Heart left ventricle (tissue), 16 donors: ENCODE results near the gene PEPD. TPM values are rescaled to one million over a fixed set of nuclear protein-coding genes. Genes with fewer than 3 reads are reported as not detected.

Experiments used
- ATAC-seq, 4 donors: fragments of 200-7000 bp; cut with Tn5 transposase; one replicate each; pipeline ENCODE4 v1.9.1; 2020 to 2022; ENCODE audit warnings: moderate library complexity in 4 of 4, mild to moderate bottlenecking in 3 of 4, moderate number of reproducible peaks in 1 of 4
- DNase-seq, 5 donors: peaks; one replicate each; pipeline ENCODE4 v3.0.0-alpha.2; 2020
- H3K27ac ChIP-seq, 12 donors: fragments of 200-600 bp; sonication (generic) in 4 of 12; one replicate each; pipeline versions ENCODE4 v1.5.0 to v1.8.0; 2016 to 2022; ENCODE audit warnings: mild to moderate bottlenecking in 2 of 12
- H3K27me3 ChIP-seq, 9 donors: fragments of 200-600 bp; sonication (generic) in 2 of 9; one replicate each; pipeline versions ENCODE4 v1.5.1 to v1.8.0; 2016 to 2022; ENCODE audit warnings: mild to moderate bottlenecking in 3 of 9
- H3K36me3 ChIP-seq, 9 donors: fragments of 200-600 bp; sonication (generic) in 2 of 9; one replicate each; pipeline versions ENCODE4 v1.5.0 to v1.8.0; 2018 to 2022; ENCODE audit warnings: mild to moderate bottlenecking in 2 of 9
- H3K4me1 ChIP-seq, 12 donors: fragments of 200-600 bp; sonication (generic) in 4 of 12; one replicate each; pipeline versions ENCODE4 v1.5.0 to v1.8.0; 2016 to 2022; ENCODE audit warnings: mild to moderate bottlenecking in 3 of 12
- H3K4me3 ChIP-seq, 12 donors: fragments of 200-600 bp; sonication (generic) in 4 of 12; one replicate each; pipeline versions ENCODE4 v1.5.0 to v1.8.0; 2017 to 2022; ENCODE audit warnings: mild to moderate bottlenecking in 9 of 12, moderate library complexity in 4 of 12
- H3K9me3 ChIP-seq, 12 donors: fragments of 200-600 bp; sonication (generic) in 4 of 12; one replicate each; pipeline versions ENCODE4 v1.5.0 to v1.8.0; 2016 to 2022; ENCODE audit warnings: mild to moderate bottlenecking in 1 of 12
- POLR2A ChIP-seq, 2 donors: fragments of 450-650 bp; IDR thresholded peaks; one replicate each; pipeline ENCODE4 v1.6.1; 2017; ENCODE audit warnings: antibody characterized with exemption in 2 of 2, mild to moderate bottlenecking in 2 of 2, moderate library complexity in 2 of 2
- WGBS, 4 donors: extraction: QIAGEN DNeasy Blood & Tissue Kit in 2 of 4; methylation state at CpG; one replicate each; pipeline versions ENCODE4 v1.1.5 to v1.1.7; 2013 to 2018; 5-methylcytosine and 5-hydroxymethylcytosine counted together
- intact Hi-C, 10 donors: fragments of 100-400 bp; cut with DNase I; formaldehyde crosslinking; loops; one replicate each; pipeline versions ENCODE4 v1.11.1 to v1.14.2; 2022
- polyA plus RNA-seq, 2 donors: library from polyadenylated mRNA; stranded (reverse); fragments of 200-250 nt; gene quantifications; one replicate each; pipeline ENCODE4 v1.2.3, GENCODE V29; 2013
- total RNA-seq, 9 donors: library from RNA; depleted of rRNA in 2 of 9; stranded (reverse); fragments of >200 nt in 2 of 9; fragmentation: NEBNext Ultra II Directional in 3 of 9; extraction: Animal tissue kit (Norgen Biotek cat#: 25700) in 3 of 9; gene quantifications; one replicate each; pipeline versions ENCODE4 v1.1.0 to v1.2.4, GENCODE V29; 2016 to 2023
- TF ChIP-seq, protein P1 (sequence below), 12 donors: fragments of 200-600 bp; sonication (generic) in 4 of 12; IDR thresholded peaks; one replicate each; pipeline versions ENCODE4 v1.5.0 to v1.8.0; 2018 to 2022; ENCODE audit warnings: antibody characterized with exemption in 12 of 12, mild to moderate bottlenecking in 5 of 12
- donor health status: ischemic (EF 13 %, LVEDD 7.1; RV severe dilation, severe dysfunction).
- donor health status: healthy with polysubstance abuse.
- donor health status: DM: no; HTN: yes; CAD: no.
- donor health status: DM: no; HTN: no; CAD: no.
- donor health status: ischemic (EF 25% LVEDD 6.9; RV normal size, moderate dysfunction).
- donor health status: ischemic (EF 25% LVEDD 5.7; RV mildly dilated, moderate dysfunction).
- donor health status: healthy.
- donor health status: DM: yes; HTN: yes; CAD: no.
- donor health status: ischemic (EF 35%, LVEDD 5.7; RV mildly dilated, moderate dysfunction).
- donor health status: nonischemic (EF 11% LVEDD 7.7; RV severe dilation, severe dysfunction).
- donor health status: DM: yes; HTN: yes; CAD: no.
- donor health status: PGD.
- donor health status: ischemic (EF 29% LVEDD 5.4; RV normal size, mild dysfunction).
- donor health status: nonischemic (EF 23%, LVEDD 6.1; RV moderate dilation, normal function).

PEPD gene
- total and polyA plus RNA-seq, 11 donors, result 19.4 to 45.7 (median 29.9) TPM

DNA sequence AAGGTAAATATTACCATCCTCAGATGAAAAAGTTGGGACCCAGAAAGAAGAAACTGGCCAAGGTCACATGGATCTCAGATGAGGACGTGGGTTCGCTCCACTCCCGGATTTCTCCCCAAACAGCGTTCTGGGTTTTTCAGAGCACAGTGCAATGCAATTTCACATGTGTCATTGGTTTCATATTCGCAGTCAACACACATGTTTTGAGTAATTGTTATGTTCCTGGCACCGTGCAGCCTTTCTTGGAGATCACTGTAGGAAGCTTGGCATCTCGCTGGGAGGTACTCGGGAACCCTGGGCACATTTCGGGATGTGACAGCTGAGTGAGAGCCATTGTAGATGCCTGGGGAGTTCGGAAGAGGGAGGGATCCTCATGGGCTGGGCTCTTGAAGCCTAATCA is 174.3 kb downstream of the PEPD start:
- intact Hi-C loops, result no loop called here
- WGBS, 4 donors, result 79 to 86% (median 81%) methylated on average over 10 of the region's 10 CpGs

DNA sequence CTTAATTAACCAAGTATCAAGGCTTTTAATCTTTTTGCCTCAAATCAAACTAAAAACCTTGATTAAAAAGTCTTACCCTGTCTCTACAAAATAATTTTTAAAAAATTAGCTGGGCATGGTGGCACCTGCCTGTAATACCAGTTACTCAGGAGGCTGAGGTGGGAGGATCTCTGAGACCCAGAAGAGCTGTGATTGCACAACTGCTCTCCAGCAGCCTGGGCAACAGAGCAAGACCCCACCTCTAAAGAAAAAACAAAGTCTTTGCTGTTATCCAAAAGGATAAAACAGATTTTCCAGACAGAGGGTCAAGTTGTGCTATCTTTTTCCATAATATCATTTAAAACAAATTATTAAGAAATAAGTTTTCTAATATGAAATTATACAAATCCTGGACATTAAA is 174.9 kb downstream of the PEPD start:
- no peak for ATAC-seq
- intact Hi-C loops, result no loop called here

More for the DNA sequence above, 174.3 kb downstream of the PEPD start:
- ATAC-seq, result no peak
- TF ChIP-seq, protein P1, sequence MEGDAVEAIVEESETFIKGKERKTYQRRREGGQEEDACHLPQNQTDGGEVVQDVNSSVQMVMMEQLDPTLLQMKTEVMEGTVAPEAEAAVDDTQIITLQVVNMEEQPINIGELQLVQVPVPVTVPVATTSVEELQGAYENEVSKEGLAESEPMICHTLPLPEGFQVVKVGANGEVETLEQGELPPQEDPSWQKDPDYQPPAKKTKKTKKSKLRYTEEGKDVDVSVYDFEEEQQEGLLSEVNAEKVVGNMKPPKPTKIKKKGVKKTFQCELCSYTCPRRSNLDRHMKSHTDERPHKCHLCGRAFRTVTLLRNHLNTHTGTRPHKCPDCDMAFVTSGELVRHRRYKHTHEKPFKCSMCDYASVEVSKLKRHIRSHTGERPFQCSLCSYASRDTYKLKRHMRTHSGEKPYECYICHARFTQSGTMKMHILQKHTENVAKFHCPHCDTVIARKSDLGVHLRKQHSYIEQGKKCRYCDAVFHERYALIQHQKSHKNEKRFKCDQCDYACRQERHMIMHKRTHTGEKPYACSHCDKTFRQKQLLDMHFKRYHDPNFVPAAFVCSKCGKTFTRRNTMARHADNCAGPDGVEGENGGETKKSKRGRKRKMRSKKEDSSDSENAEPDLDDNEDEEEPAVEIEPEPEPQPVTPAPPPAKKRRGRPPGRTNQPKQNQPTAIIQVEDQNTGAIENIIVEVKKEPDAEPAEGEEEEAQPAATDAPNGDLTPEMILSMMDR (IDR thresholded peaks at IDR 0.05), result no peak
- no peak for TF ChIP-seq POLR2A (IDR thresholded peaks at IDR 0.05)
- no peak overlapping the region for H3K4me3 ChIP-seq
- H3K36me3 ChIP-seq, result no peaks in the 10 kb centered on the region
- peaks cover 0 to 38% (median 3%) of the 10 kb centered on the region in 9 donors for H3K27me3 ChIP-seq
- H3K4me1 ChIP-seq, result peaks cover 0 to 13% (median 0%) of the 10 kb centered on the region in 12 donors
- no peaks in the 10 kb centered on the region for H3K9me3 ChIP-seq
- no peak overlapping the region for H3K27ac ChIP-seq
- DNase-seq, result no peak

DNA sequence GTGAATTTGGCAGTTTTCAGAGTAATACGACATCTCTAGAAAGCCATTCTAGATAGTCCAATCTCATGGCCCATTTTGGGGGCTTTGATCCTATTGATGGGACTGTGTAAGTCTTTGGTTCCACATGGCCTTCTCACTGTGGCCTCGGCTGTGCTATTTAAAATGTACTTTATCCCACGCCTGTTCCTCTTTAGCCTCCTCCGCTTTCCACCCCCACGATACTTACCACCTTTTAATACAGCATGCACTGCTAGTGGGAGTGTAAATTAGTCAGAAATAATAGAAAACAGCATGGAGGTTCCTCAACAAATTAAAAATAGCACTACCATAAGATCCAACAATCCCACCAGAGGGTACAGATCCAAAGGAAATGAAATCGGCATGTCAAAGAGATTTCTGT is 176.4 kb downstream of the PEPD start:
- peaks cover 0 to 40% (median 3%) of the 10 kb centered on the region in 9 donors for H3K27me3 ChIP-seq
- H3K4me3 ChIP-seq, result no peak overlapping the region
- no peaks in the 10 kb centered on the region for H3K36me3 ChIP-seq
- DNase-seq (no peak), ATAC-seq (no peak)
- TF ChIP-seq, protein P1 (IDR thresholded peaks at IDR 0.05), result no peak
- no peak for TF ChIP-seq POLR2A (IDR thresholded peaks at IDR 0.05)
- intact Hi-C loops, result no loop called here
- 90 to 94% (median 91%) methylated on average over 6 of the region's 6 CpGs for WGBS, 4 donors
- peaks cover 0 to 13% (median 0%) of the 10 kb centered on the region in 12 donors for H3K4me1 ChIP-seq
- no peak overlapping the region for H3K27ac ChIP-seq
- no peaks in the 10 kb centered on the region for H3K9me3 ChIP-seq

More for the DNA sequence above, 174.9 kb downstream of the PEPD start:
- Histone ChIP-seq H3K4me1 (peaks cover 0 to 13% (median 0%) of the 10 kb centered on the region in 12 donors), H3K4me3 (no peak overlapping the region), H3K27me3 (peaks cover 0 to 40% (median 3%) of the 10 kb centered on the region in 9 donors), H3K9me3 (no peaks in the 10 kb centered on the region), H3K27ac (no peak overlapping the region), H3K36me3 (no peaks in the 10 kb centered on the region)
- no peak for TF ChIP-seq POLR2A (IDR thresholded peaks at IDR 0.05)
- TF ChIP-seq, protein P1 (IDR thresholded peaks at IDR 0.05), result no peak
- no peak for DNase-seq

DNA sequence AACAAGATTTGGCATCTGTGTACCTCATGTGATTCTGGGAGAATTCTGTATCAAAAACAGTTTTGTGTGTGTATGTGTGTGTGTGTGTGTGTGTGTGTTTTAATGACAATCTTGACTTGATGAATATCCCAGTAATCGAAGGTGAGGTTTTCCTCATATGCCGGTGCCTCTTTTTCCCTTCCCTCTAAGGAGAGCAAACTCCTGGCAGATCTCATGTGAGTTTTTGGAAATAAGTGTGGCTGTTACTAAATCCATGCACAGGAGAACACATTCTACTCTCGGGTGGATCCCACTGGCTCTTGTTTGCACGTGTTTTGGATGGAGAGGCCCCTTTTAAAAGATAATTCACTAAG is 177.0 kb downstream of the PEPD start:
- Histone ChIP-seq H3K27me3 (peaks cover 0 to 40% (median 3%) of the 10 kb centered on the region in 9 donors), H3K36me3 (no peaks in the 10 kb centered on the region), H3K4me1 (peaks cover 0 to 13% (median 0%) of the 10 kb centered on the region in 12 donors), H3K4me3 (no peak overlapping the region), H3K27ac (no peak overlapping the region), H3K9me3 (no peaks in the 10 kb centered on the region)
- WGBS, 4 donors, result 50 to 56% (median 52%) methylated on average over 4 of the region's 4 CpGs
- TF ChIP-seq POLR2A (IDR thresholded peaks at IDR 0.05), result no peak
- TF ChIP-seq, protein P1 (IDR thresholded peaks at IDR 0.05), result no peak
- DNase-seq, result no peak
- ATAC-seq, result no peak
- intact Hi-C loops, result no loop called here
